ENCODE data around the gene DDX4.

Gene DDX4

DNA sequence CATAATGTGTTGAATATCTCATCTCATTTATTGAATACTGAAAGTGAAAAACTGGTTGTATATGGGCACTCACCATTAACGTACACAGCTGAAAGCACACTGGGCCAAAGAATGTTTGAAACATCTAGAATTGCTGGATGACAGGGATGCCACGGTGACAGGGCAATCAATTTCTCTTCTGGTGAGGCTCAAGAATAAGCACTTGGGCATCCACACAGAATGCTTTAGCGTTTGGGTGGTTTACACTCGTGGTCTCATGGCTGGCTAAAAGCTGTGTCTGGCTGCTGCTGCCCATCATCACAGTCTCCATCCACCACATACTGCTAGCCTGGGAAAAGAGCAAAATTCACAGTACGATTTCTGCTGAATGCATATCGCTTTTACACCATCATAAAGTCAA, 82.6 kb downstream of the DDX4 start:
- no peak for DNase-seq (ENCODE audit: low read depth in 1 of 2, low spot score in 1 of 2)

DNA sequence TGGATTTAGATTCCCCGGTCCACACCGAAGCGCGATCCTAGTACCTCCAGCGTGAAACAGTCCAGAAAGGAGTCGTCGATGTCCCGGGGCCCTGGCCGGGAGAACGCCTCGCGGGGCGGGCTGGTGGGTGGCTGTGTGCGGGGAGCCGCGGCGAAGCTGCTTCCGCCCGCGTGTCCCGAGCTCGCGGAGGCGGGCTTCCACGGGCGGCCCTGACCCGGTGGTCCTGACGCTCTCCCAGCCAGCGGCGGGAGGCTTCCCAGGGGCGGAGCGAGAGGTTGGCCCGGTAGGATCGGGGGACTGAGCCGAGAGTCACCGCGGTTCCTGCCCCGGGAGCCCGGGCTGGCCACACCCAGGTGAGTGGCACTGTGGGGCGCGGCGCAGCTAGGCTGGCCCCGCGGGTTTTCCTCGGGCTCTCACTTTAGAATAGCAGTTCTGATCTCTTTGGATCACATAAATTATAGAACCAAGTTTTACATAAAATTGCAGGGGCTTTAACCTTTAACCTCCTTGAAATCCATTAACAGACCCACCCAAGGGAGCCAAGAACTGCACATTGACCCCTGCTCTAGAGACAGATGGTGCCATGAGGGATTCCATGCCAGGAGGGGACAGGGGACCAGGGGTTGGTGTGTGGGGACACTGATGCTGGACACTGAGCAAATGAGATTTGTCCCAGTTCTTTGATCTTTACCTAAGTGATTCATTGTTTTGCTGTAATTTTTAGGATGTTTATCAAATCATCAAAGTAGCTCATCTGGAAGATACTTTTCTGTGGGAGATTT, 84.1 kb downstream of the DDX4 start:
- DNase-seq (ENCODE audit: low read depth in 1 of 2, low spot score in 1 of 2) = no peak

- no peak for DNase-seq (ENCODE audit: low read depth in 1 of 2, low spot score in 1 of 2)
Observed at GRCh38 chr5:55823151-55823796, 85.4 kb downstream of the DDX4 start.

DNA sequence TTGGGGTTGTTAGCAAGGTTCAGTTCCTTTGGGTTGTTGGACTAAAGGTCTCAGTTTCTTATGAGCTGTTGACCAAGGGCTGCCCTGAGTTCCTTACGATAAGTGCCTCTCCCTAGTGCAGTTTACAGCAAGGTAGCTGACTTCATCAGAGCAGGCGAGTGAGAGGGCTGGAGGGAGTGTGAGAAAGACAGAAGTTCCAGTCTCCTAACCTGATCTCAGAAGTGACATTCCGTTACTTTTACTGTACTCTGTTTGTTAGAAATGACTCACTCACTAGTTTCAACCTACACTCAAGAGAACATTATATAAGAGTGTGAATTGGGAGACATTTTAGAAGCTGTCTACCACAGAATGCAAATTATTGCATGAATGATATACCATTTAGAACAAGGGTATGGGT, 92.1 kb downstream of the DDX4 start:
- no peak for DNase-seq (ENCODE audit: low read depth in 1 of 2, low spot score in 1 of 2)

DNA sequence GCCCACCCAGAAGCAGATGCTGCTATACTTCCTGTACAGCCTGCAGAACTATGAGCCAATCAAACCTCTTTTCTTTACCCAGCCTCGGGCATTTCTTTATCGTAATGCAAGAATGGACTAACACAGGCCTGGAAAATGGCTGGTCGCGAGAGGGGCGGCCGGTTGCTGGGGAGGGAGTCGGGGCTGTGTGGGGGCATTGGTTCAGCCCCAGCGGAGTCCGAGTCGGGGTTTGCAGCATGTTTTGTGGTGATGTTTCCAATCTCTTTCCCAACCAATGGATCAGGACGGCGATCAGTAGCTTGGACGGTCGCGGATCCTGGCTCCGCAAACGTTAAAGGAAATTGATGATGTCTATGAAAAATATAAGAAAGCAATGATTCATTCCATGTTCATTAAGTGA, 94.6 kb downstream of the DDX4 start:
- DNase-seq (ENCODE audit: low read depth in 1 of 2, low spot score in 1 of 2) = no peak

GRCh38 chr5:55836191-55836590, 98.3 kb downstream of the DDX4 start:
- no peak for DNase-seq (ENCODE audit: low read depth in 1 of 2, low spot score in 1 of 2)

GRCh38 chr5:55841976-55842375, 104.1 kb downstream of the DDX4 start:
- DNase-seq (ENCODE audit: low read depth in 1 of 2, low spot score in 1 of 2) = no peak

GRCh38 chr5:55847837-55848236, 110.0 kb downstream of the DDX4 start:
- no peak for DNase-seq (ENCODE audit: low read depth in 1 of 2, low spot score in 1 of 2)

GRCh38 chr5:55848783-55849182, 110.9 kb downstream of the DDX4 start:
- DNase-seq (ENCODE audit: low read depth in 1 of 2, low spot score in 1 of 2) = no peak

GRCh38 chr5:55850839-55851674, 113.2 kb downstream of the DDX4 start, which contains the start of gene IL31RA:
Gene IL31RA (plus strand): TSS chr5:55851357. CDS start chr5:55851571, 214 bp downstream.
- DNase-seq (ENCODE audit: low read depth in 1 of 2, low spot score in 1 of 2) = no peak

DNA sequence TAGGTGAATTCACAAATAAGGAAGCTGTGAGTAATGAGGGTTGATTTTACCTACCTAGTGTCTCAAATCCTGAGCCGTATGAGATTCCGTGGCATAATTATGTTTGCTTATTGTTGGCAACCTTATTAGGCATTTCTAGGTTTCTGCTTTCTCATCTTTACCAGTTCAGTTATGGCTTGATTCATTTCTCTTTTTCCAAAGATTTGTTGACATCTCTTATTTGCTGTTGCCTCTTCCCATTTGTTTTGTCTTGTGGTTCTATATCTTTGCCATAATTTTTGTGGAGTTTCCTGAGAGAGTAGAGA, 113.8 kb downstream of the DDX4 start:
- DNase-seq (ENCODE audit: low read depth in 1 of 2, low spot score in 1 of 2) = no peak

GRCh38 chr5:55852503-55852902, 114.6 kb downstream of the DDX4 start:
- DNase-seq (ENCODE audit: low read depth in 1 of 2, low spot score in 1 of 2) = no peak

DNA sequence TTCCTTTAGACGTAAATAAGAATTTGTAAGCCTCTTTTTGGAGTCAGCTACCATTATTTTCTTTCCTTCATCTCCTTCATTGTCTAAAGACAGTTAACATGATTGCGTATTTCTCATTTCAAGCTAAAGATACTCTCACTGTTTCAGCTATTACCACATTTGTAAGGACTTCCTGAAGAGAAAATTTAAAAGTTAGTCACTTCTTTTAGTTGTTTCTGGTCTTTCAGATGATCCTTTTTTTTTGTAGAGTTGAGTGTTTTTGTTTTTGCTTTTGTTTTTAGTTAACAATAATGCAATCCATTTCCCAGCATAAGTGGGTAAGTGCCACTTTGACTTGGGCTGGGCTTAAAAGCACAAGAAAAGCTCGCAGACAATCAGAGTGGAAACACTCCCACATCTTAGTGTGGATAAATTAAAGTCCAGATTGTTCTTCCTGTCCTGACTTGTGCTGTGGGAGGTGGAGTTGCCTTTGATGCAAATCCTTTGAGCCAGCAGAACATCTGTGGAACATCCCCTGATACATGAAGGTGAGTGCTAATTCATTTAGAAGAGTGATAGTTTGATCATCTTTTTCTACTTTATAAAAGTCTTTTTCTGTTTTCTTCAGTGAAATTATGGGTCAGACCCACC, 115.3 kb downstream of the DDX4 start:
- no peak for DNase-seq (ENCODE audit: low read depth in 1 of 2, low spot score in 1 of 2)

GRCh38 chr5:55853818-55854217, 116.0 kb downstream of the DDX4 start:
- no peak for DNase-seq (ENCODE audit: low read depth in 1 of 2, low spot score in 1 of 2)

DNA sequence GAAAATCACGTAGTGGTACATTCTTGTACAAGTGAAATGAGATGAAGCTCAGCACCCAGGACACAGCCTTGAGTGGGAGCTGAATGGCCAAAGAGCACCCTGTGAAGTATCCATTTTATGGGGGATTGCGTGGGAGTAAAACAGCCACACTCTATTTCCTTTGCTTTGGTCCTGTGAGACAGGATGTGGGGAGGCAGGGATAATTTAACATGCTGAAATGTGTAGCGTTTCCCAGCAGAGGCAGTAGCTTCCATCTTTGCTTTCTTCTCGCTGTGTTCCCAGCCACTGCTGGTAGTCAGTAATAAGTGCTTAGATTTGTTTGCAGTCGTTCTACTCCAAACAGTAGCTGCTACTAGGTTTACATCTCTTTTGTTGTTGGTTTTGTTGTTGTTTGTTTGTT, 117.6 kb downstream of the DDX4 start:
- no peak for DNase-seq (ENCODE audit: low read depth in 1 of 2, low spot score in 1 of 2)

GRCh38 chr5:55856516-55857246, 118.8 kb downstream of the DDX4 start:
- no peak for DNase-seq (ENCODE audit: low read depth in 1 of 2, low spot score in 1 of 2)

- DNase-seq (ENCODE audit: low read depth in 1 of 2, low spot score in 1 of 2) = no peak
Observed at GRCh38 chr5:55857247-55857640, 119.4 kb downstream of the DDX4 start.

DNA sequence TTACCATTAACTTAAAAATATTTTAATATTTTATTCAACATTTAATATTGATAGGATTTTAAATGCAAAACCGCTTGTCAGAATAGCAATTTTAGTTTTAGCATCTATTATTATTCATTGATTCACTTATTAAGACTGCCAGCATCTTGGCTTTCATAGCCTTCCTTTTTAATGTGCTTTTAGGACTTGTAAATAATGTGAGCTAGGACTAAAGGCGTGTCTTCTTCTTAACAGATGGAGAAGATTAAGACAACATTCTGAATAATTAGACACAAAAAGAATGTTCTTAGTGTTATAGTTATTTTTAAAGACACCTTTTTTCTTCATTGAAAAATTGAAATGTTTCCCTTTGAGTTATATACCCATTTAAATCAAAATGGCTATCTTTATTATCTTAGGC, 120.2 kb downstream of the DDX4 start:
- DNase-seq (ENCODE audit: low read depth in 1 of 2, low spot score in 1 of 2) = no peak

- no peak for DNase-seq (ENCODE audit: low read depth in 1 of 2, low spot score in 1 of 2)
Observed at GRCh38 chr5:55860288-55860687, 122.4 kb downstream of the DDX4 start.

DNA sequence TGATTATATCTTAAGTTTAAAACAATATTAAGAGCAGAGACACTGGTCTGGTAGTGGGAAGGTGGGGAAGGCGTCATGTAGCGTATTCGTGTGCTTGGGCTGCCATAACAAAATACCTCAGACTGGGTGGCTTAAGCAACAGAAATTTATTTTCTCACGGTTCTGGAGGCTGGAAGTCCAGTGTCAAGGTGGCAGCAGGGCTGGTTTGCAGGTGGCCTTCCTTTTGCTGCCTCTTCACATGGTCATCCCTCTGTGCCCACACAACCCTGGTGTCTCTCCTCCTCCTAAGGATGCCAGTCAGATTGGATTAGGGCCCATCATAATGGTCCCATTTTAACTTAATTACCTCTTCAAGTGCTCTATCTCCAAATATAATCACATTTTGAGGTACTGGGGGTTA, 122.8 kb downstream of the DDX4 start:
- DNase-seq (ENCODE audit: low read depth in 1 of 2, low spot score in 1 of 2) = no peak

Data from activated CD4-positive, alpha-beta T cell treated with anti-CD3 and anti-CD28 coated beads, Interleukin-2, amount 50 U/mL, for 24 hours (primary cell).